ENCODE data around the gene MYOCOS. TPM values are rescaled to one million over a fixed set of nuclear protein-coding genes. Genes with fewer than 3 reads are reported as not detected.
"Not testable (repeated sequence)": the region's sequence is repeated elsewhere in the genome, so short reads cannot be mapped to it uniquely, and the experiment has no call there.

The MYOCOS gene
- total and polyA plus RNA-seq, 2 donors (not counting 3 experiments of a cell fraction or from before 2014, with no cell fraction given), result not detected

DNA sequence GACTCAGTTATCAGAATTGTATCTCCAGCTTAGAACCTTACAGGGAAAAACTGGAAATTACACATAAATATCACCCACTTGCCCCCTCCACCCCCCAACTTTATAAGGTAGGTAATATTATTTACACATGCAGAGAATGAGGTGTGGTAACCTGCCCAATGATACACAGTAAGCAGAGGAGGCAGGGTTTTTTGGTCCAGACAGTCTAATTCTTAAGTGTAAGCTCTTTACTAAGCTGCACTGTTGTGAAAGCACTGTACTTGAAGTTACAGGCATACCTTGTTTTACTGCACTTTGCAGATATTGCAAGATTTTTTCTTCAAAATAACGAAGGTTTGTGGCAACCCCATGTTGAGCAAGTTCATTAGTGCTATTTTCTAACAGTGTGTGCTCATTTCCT, 24.8 kb upstream of the MYOCOS start:
- CTCF ChIA-PET, result interaction anchor here (1.5 to 1.7 kb wide), 2 partner anchors 47 to 119 kb away, joined by 3 to 6 read pairs; no protein-coding TSS in a partner anchor

DNA sequence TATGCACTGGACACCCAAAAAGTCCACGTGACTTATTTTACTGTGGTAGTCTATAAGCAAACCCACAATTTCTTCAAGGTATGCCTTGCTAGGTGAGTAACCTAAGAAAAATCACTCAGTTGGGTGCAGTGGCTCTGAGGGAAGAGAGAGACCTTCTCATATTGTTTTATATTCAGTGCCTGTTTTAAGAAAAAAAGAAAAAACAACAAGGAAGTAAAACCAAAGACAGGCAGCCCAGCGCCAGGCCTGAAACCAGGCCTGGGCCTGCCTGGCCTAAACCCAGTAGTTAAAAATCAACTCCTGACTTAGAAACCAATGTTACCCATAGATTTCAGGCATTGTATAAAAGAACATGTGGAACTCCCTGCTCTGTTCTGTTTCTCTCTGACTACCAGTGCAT, 21.7 kb upstream of the MYOCOS start:
- CTCF ChIA-PET; FAIRE-seq; DNase-seq (ENCODE audit: low read depth, low spot score): not testable (repeated sequence)

More for the DNA sequence above, 24.8 kb upstream of the MYOCOS start:
- FAIRE-seq (no peak), DNase-seq (ENCODE audit: low read depth, low spot score) (no peak)
- Histone ChIP-seq H3K27ac (ENCODE audit: insufficient read depth, low read depth, low read length) (no peak overlapping the region), H3K9me3 (replicated peaks; ENCODE audit: control insufficient read depth, insufficient read depth, low read length) (no peaks in the 10 kb centered on the region), H3K36me3 (ENCODE audit: control insufficient read depth in 2 of 2, extremely low read depth in 1 of 2, insufficient read depth in 2 of 2, low read length in 2 of 2) (peaks cover 2 to 3% of the 10 kb centered on the region in 2 experiments), H3K27me3 (ENCODE audit: control insufficient read depth in 2 of 2, insufficient read depth in 2 of 2, low read length in 2 of 2) (no peaks in the 10 kb centered on the region), H2AFZ (ENCODE audit: low read depth, low read length) (no peak overlapping the region), H3K4me3 (replicated peaks in 1 of 3; ENCODE audit: insufficient read depth in 1 of 3, low read depth in 1 of 3, low read length in 3 of 3) (no peak overlapping the region), H3K9me1 (replicated peaks; ENCODE audit: control insufficient read depth, extremely low read depth, insufficient read depth, low read length) (no peaks in the 10 kb centered on the region), H3K79me2 (ENCODE audit: control insufficient read depth, insufficient read depth, low read length) (no peaks in the 10 kb centered on the region), H3K9ac (replicated peaks; ENCODE audit: extremely low read depth, insufficient read depth, low read length) (no peak overlapping the region), H3K4me1 (ENCODE audit: control insufficient read depth, extremely low read depth, insufficient read depth, low read length) (no peaks in the 10 kb centered on the region), H3K4me2 (ENCODE audit: insufficient read depth, low read length) (no peak overlapping the region), H4K20me1 (replicated peaks; ENCODE audit: control insufficient read depth, extremely low read depth, insufficient read depth, low read length) (no peaks in the 10 kb centered on the region)
- intact Hi-C loops (cut with micrococcal nuclease) (no loop called here), dilution Hi-C loops (cut with MboI; ENCODE audit: extremely low pct_ligation_motif_present, low sequenced_read_pairs) (no loop called here)
- no TSS peak for BruUV-seq (replicated peaks)
- POLR2A ChIA-PET, result no interaction called here
- TF ChIP-seq GATA2 (IDR thresholded peaks at IDR 0.05; ENCODE audit: insufficient read depth, insufficient read length, low read depth, low read length) (no peak), POLR2AphosphoS5 (IDR thresholded peaks at IDR 0.05; ENCODE audit: insufficient read depth, low read depth, low read length) (no peak), POLR2A (IDR thresholded peaks at IDR 0.05; ENCODE audit: low read depth, low read length) (no peak), JUN (IDR thresholded peaks at IDR 0.05; ENCODE audit: borderline replicate concordance, insufficient read depth, insufficient read length, low read depth) (no peak), FOS (IDR thresholded peaks at IDR 0.05; ENCODE audit: borderline replicate concordance, insufficient read depth, low read length) (no peak)
- TF ChIP-seq, protein P1, sequence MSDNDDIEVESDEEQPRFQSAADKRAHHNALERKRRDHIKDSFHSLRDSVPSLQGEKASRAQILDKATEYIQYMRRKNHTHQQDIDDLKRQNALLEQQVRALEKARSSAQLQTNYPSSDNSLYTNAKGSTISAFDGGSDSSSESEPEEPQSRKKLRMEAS (IDR thresholded peaks at IDR 0.05; ENCODE audit: insufficient read depth, insufficient read length), result no peak
- TF ChIP-seq, protein P2, sequence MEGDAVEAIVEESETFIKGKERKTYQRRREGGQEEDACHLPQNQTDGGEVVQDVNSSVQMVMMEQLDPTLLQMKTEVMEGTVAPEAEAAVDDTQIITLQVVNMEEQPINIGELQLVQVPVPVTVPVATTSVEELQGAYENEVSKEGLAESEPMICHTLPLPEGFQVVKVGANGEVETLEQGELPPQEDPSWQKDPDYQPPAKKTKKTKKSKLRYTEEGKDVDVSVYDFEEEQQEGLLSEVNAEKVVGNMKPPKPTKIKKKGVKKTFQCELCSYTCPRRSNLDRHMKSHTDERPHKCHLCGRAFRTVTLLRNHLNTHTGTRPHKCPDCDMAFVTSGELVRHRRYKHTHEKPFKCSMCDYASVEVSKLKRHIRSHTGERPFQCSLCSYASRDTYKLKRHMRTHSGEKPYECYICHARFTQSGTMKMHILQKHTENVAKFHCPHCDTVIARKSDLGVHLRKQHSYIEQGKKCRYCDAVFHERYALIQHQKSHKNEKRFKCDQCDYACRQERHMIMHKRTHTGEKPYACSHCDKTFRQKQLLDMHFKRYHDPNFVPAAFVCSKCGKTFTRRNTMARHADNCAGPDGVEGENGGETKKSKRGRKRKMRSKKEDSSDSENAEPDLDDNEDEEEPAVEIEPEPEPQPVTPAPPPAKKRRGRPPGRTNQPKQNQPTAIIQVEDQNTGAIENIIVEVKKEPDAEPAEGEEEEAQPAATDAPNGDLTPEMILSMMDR (IDR thresholded peaks at IDR 0.05; ENCODE audit: extremely low read depth in 1 of 2, insufficient read depth in 1 of 2, low read depth in 1 of 2, low read length in 2 of 2), result no peak

More for the DNA sequence above, 21.7 kb upstream of the MYOCOS start:
- H3K9me3 ChIP-seq (replicated peaks; ENCODE audit: control insufficient read depth, insufficient read depth, low read length); intact Hi-C loops (cut with micrococcal nuclease); H2AFZ ChIP-seq (ENCODE audit: low read depth, low read length); H3K9me1 ChIP-seq (replicated peaks; ENCODE audit: control insufficient read depth, extremely low read depth, insufficient read depth, low read length); POLR2A ChIA-PET; H3K79me2 ChIP-seq (ENCODE audit: control insufficient read depth, insufficient read depth, low read length); H3K4me3 ChIP-seq (replicated peaks in 1 of 3; ENCODE audit: insufficient read depth in 1 of 3, low read depth in 1 of 3, low read length in 3 of 3); H3K9ac ChIP-seq (replicated peaks; ENCODE audit: extremely low read depth, insufficient read depth, low read length); H4K20me1 ChIP-seq (replicated peaks; ENCODE audit: control insufficient read depth, extremely low read depth, insufficient read depth, low read length); dilution Hi-C loops (cut with MboI; ENCODE audit: extremely low pct_ligation_motif_present, low sequenced_read_pairs); H3K27ac ChIP-seq (ENCODE audit: insufficient read depth, low read depth, low read length); H3K4me1 ChIP-seq (ENCODE audit: control insufficient read depth, extremely low read depth, insufficient read depth, low read length); H3K27me3 ChIP-seq (ENCODE audit: control insufficient read depth in 2 of 2, insufficient read depth in 2 of 2, low read length in 2 of 2); H3K36me3 ChIP-seq (ENCODE audit: control insufficient read depth in 2 of 2, extremely low read depth in 1 of 2, insufficient read depth in 2 of 2, low read length in 2 of 2); H3K4me2 ChIP-seq (ENCODE audit: insufficient read depth, low read length); BruUV-seq (replicated peaks): not testable (repeated sequence)
